HepG2 (cell line): Measurements from ENCODE around the gene FRMD3.

Source experiments
- MEIS1 ChIP-seq: sonication (generic); formaldehyde crosslinking; IDR thresholded peaks from 2 replicates; pipeline ENCODE4 v1.9.0; 2021; ENCODE audit warnings: mild to moderate bottlenecking, missing genetic modification reagents, moderate library complexity, borderline replicate concordance
- ZNF558 ChIP-seq: sonication (generic); formaldehyde crosslinking; IDR thresholded peaks from 2 replicates; pipeline ENCODE4 v1.9.0; 2022; ENCODE audit warnings: mild to moderate bottlenecking, missing genetic modification reagents, borderline replicate concordance
- TF ChIP-seq, protein P1 (sequence below): sonication (generic); formaldehyde crosslinking; IDR thresholded peaks from 2 replicates; pipeline ENCODE4 v1.5.0; 2020; ENCODE audit warnings: mild to moderate bottlenecking, missing genetic modification reagents, moderate library complexity
- TF ChIP-seq, protein P2 (sequence below): sonication (generic); formaldehyde crosslinking; IDR thresholded peaks from 2 replicates; pipeline ENCODE4 v1.4.0; 2020; ENCODE audit warnings: mild to moderate bottlenecking, missing genetic modification reagents
- TF ChIP-seq, protein P3 (sequence below): sonication (generic); formaldehyde crosslinking; conservative IDR thresholded peaks from 2 replicates; pipeline ENCODE4 v1.4.0; 2020; ENCODE audit warnings: missing genetic modification reagents

- TF ChIP-seq, protein P1, sequence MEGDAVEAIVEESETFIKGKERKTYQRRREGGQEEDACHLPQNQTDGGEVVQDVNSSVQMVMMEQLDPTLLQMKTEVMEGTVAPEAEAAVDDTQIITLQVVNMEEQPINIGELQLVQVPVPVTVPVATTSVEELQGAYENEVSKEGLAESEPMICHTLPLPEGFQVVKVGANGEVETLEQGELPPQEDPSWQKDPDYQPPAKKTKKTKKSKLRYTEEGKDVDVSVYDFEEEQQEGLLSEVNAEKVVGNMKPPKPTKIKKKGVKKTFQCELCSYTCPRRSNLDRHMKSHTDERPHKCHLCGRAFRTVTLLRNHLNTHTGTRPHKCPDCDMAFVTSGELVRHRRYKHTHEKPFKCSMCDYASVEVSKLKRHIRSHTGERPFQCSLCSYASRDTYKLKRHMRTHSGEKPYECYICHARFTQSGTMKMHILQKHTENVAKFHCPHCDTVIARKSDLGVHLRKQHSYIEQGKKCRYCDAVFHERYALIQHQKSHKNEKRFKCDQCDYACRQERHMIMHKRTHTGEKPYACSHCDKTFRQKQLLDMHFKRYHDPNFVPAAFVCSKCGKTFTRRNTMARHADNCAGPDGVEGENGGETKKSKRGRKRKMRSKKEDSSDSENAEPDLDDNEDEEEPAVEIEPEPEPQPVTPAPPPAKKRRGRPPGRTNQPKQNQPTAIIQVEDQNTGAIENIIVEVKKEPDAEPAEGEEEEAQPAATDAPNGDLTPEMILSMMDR: no peak
- TF ChIP-seq, protein P2, sequence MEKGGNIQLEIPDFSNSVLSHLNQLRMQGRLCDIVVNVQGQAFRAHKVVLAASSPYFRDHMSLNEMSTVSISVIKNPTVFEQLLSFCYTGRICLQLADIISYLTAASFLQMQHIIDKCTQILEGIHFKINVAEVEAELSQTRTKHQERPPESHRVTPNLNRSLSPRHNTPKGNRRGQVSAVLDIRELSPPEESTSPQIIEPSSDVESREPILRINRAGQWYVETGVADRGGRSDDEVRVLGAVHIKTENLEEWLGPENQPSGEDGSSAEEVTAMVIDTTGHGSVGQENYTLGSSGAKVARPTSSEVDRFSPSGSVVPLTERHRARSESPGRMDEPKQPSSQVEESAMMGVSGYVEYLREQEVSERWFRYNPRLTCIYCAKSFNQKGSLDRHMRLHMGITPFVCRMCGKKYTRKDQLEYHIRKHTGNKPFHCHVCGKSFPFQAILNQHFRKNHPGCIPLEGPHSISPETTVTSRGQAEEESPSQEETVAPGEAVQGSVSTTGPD: no peak
- TF ChIP-seq MEIS1 (CRISPR knock-in tag) (no peak), ZNF558 (CRISPR knock-in tag) (no peak)
- TF ChIP-seq, protein P3, sequence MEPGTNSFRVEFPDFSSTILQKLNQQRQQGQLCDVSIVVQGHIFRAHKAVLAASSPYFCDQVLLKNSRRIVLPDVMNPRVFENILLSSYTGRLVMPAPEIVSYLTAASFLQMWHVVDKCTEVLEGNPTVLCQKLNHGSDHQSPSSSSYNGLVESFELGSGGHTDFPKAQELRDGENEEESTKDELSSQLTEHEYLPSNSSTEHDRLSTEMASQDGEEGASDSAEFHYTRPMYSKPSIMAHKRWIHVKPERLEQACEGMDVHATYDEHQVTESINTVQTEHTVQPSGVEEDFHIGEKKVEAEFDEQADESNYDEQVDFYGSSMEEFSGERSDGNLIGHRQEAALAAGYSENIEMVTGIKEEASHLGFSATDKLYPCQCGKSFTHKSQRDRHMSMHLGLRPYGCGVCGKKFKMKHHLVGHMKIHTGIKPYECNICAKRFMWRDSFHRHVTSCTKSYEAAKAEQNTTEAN (CRISPR knock-in tag): no peak
These were observed 318.2 kb downstream of the FRMD3 start for GRCh38 chr9:83219924-83220438.
